H9 (cell line): ENCODE results near the gene CYRIA. TPM values are rescaled to one million over a fixed set of nuclear protein-coding genes. Genes with fewer than 3 reads are reported as not detected.
A peak's percentile ranks its signal among the peaks of the same experiment; 100 is the strongest.

Experiments used
- DNase-seq: peaks from one replicate; pipeline ENCODE4 v3.0.0-alpha.2; 2017
- H2AFZ ChIP-seq: one replicate; pipeline ENCODE4 v1.6.1; 2013; ENCODE audit warnings: mild to moderate bottlenecking, low read length, control low read depth, moderate library complexity
- H2AK5ac ChIP-seq: 2 replicates; pipeline ENCODE4 v1.6.1; 2013; ENCODE audit warnings: low read length, control low read depth, mixed read lengths; ENCODE audit not compliant: insufficient read length
- H2BK120ac ChIP-seq: one replicate; pipeline ENCODE4 v1.6.1; 2013; ENCODE audit warnings: low read depth, mild to moderate bottlenecking, low read length, control low read depth, inconsistent platforms; ENCODE audit not compliant: poor library complexity, severe bottlenecking
- H2BK12ac ChIP-seq: 2 replicates; pipeline ENCODE4 v1.6.1; 2013; ENCODE audit warnings: low read length, control low read depth, mixed read lengths, low read depth; ENCODE audit not compliant: insufficient read length
- H2BK15ac ChIP-seq: 2 replicates; pipeline ENCODE4 v1.6.1; 2013; ENCODE audit warnings: low read depth, low read length, control low read depth
- H2BK20ac ChIP-seq: one replicate; pipeline ENCODE4 v1.6.1; 2013; ENCODE audit warnings: low read depth, mild to moderate bottlenecking, low read length, control low read depth, inconsistent platforms; ENCODE audit not compliant: poor library complexity, severe bottlenecking
- H2BK5ac ChIP-seq: 2 replicates; pipeline ENCODE4 v1.6.1; 2013; ENCODE audit warnings: low read length, control low read depth, mixed read lengths; ENCODE audit not compliant: insufficient read length
- H3K14ac ChIP-seq: 2 replicates; pipeline ENCODE4 v1.6.1; 2013; ENCODE audit warnings: low read length, control low read depth; ENCODE audit not compliant: insufficient read depth
- H3K18ac ChIP-seq: 2 replicates; pipeline ENCODE4 v1.6.1; 2013; ENCODE audit warnings: low read depth, mild to moderate bottlenecking, mixed read lengths, low read length, control low read depth; ENCODE audit not compliant: insufficient read length
- H3K23ac ChIP-seq: 2 replicates; pipeline ENCODE4 v1.6.1; 2013; ENCODE audit warnings: low read length, control low read depth, mixed read lengths, low read depth; ENCODE audit not compliant: insufficient read length
- H3K23me2 ChIP-seq: 2 replicates; pipeline ENCODE4 v1.6.1; 2013; ENCODE audit warnings: low read depth, mild to moderate bottlenecking, mixed read lengths, low read length, control low read depth; ENCODE audit not compliant: insufficient read length, poor library complexity, severe bottlenecking
- H3K27ac ChIP-seq: 2 replicates; pipeline ENCODE4 v1.5.1; 2013; ENCODE audit warnings: low read length, control low read depth, mixed read lengths, low read depth; ENCODE audit not compliant: insufficient read length
- H3K27me3 ChIP-seq: 2 replicates; pipeline ENCODE4 v1.6.1; 2013; ENCODE audit warnings: low read length, control low read depth, inconsistent platforms; ENCODE audit not compliant: insufficient read depth
- H3K4ac ChIP-seq: 2 replicates; pipeline ENCODE4 v1.6.1; 2013; ENCODE audit warnings: low read depth, mild to moderate bottlenecking, control low read depth, inconsistent platforms, low read length, moderate library complexity
- H3K4me1 ChIP-seq: 2 replicates; pipeline ENCODE4 v1.6.1; 2013; ENCODE audit warnings: low read length, control low read depth, inconsistent platforms; ENCODE audit not compliant: insufficient read depth
- H3K4me2 ChIP-seq: 2 replicates; pipeline ENCODE4 v1.6.1; 2013; ENCODE audit warnings: low read length, control low read depth, mixed read lengths; ENCODE audit not compliant: insufficient read length, insufficient read depth
- H3K56ac ChIP-seq: 2 replicates; pipeline ENCODE4 v1.6.1; 2013; ENCODE audit warnings: low read depth, mild to moderate bottlenecking, mixed read lengths, low read length, control low read depth; ENCODE audit not compliant: insufficient read length
- H3K79me1 ChIP-seq: 2 replicates; pipeline ENCODE4 v1.6.1; 2013; ENCODE audit warnings: low read depth, mild to moderate bottlenecking, moderate library complexity, low read length, control low read depth, inconsistent platforms; ENCODE audit not compliant: insufficient read depth, poor library complexity, severe bottlenecking
- H3K79me2 ChIP-seq: 2 replicates; pipeline ENCODE4 v1.6.1; 2013; ENCODE audit warnings: low read length, control low read depth, inconsistent platforms; ENCODE audit not compliant: insufficient read depth
- H3K9ac ChIP-seq: 2 replicates; pipeline ENCODE4 v1.6.1; 2013; ENCODE audit warnings: low read length, control low read depth, mixed read lengths; ENCODE audit not compliant: insufficient read length; ENCODE audit errors: extremely low read depth
- H3K9me3 ChIP-seq: one replicate; pipeline ENCODE4 v1.6.1; 2013; ENCODE audit warnings: low read depth, low read length, inconsistent platforms; ENCODE audit not compliant: control insufficient read depth
- H3T11ph ChIP-seq: one replicate; pipeline ENCODE4 v1.6.1; 2013; ENCODE audit warnings: mild to moderate bottlenecking, low read length, control low read depth, inconsistent platforms
- H4K20me1 ChIP-seq: one replicate; pipeline ENCODE4 v1.6.1; 2013; ENCODE audit not compliant: control insufficient read depth, insufficient read length, insufficient read depth
- H4K5ac ChIP-seq: 2 replicates; pipeline ENCODE4 v1.6.1; 2013; ENCODE audit warnings: low read depth, mild to moderate bottlenecking, mixed read lengths, low read length, control low read depth; ENCODE audit not compliant: insufficient read length
- H4K8ac ChIP-seq: replicated peaks from 2 replicates; pipeline ENCODE4 v1.6.1; 2013; ENCODE audit warnings: low read length, control low read depth, mixed read lengths, low read depth; ENCODE audit not compliant: insufficient read length
- H4K91ac ChIP-seq: 2 replicates; pipeline ENCODE4 v1.6.1; 2013; ENCODE audit warnings: low read depth, mild to moderate bottlenecking, moderate library complexity, mixed read lengths, low read length, control low read depth; ENCODE audit not compliant: insufficient read length
- H3K27ac Mint-ChIP-seq, 3 experiments: 2 replicates in 2 of 3; 3 replicates in 1 of 3; pipeline ENCODE4 v1.8.0; 2020 to 2021; ENCODE audit warnings: mixed read lengths in 3 of 3, mild to moderate bottlenecking in 1 of 3, moderate library complexity in 1 of 3
- H3K27me3 Mint-ChIP-seq: 2 replicates; pipeline ENCODE4 v1.8.0; 2021; ENCODE audit warnings: low read depth, mild to moderate bottlenecking, moderate library complexity, mixed read lengths
- H3K36me3 Mint-ChIP-seq, 3 experiments: 2 replicates in 2 of 3; 3 replicates in 1 of 3; pipeline ENCODE4 v1.8.0; 2020 to 2021; ENCODE audit warnings: low read depth in 3 of 3, mixed read lengths in 3 of 3; ENCODE audit not compliant: insufficient read depth in 1 of 3
- H3K4me1 Mint-ChIP-seq, 2 experiments: 2 replicates each; pipeline ENCODE4 v1.8.0; 2020; ENCODE audit warnings: mixed read lengths in 2 of 2
- H3K4me3 Mint-ChIP-seq, 2 experiments: 2 replicates in 1 of 2; 3 replicates in 1 of 2; pipeline ENCODE4 v1.8.0; 2020 to 2021; ENCODE audit warnings: mild to moderate bottlenecking in 2 of 2, mixed read lengths in 2 of 2, moderate library complexity in 1 of 2
- H3K9me3 Mint-ChIP-seq, 2 experiments: 2 replicates in 1 of 2; 3 replicates in 1 of 2; pipeline ENCODE4 v1.8.0; 2020; ENCODE audit warnings: mild to moderate bottlenecking in 2 of 2, mixed read lengths in 2 of 2, moderate library complexity in 1 of 2
- WGBS: extraction: QIAGEN DNeasy Blood & Tissue Kit; methylation state at CpG from one replicate; pipeline ENCODE4 v1.1.7; 2013; ENCODE audit warnings: missing lambda C conversion rate, low lambda C conversion rate, mixed read lengths; ENCODE audit not compliant: insufficient read length; ENCODE audit errors: extremely low coverage; 5-methylcytosine and 5-hydroxymethylcytosine counted together
- total RNA-seq: library from RNA; stranded (reverse); gene quantifications from 2 replicates; pipeline ENCODE4 v1.2.1, GENCODE V29; 2021
- TF ChIP-seq, protein P1 (sequence below): fragments of 200-600 bp; sonication (generic); conservative IDR thresholded peaks from 3 replicates; pipeline ENCODE4 v1.8.0; 2021; ENCODE audit warnings: antibody characterized with exemption, mild to moderate bottlenecking

The CYRIA gene
- total RNA-seq, 1 experiment from 2014 or later, result 2.3 TPM

DNA sequence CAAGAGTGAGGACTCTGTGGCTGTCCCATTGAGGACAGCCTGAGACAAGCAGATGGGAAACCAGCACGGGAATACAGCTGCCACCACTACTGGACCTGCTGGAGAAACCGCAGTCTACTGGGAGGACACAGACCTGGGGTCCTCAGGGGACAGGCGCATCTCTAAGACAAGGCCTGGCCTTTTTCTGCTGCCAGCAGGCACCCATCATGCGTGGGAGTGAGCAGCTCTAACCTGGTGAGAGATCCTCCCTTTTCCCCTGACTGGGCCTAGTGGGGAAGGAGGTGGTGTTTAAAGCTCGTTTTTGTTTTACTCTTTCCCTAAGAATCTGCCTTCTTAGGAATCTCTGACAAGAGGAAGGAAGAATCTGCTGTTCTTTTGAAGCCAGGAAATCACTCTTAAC is 36.6 kb downstream of the CYRIA start:
- no peak overlapping the region for H2BK20ac ChIP-seq
- H3T11ph ChIP-seq, result no peak overlapping the region
- no peak overlapping the region for H4K8ac ChIP-seq
- peak overlapping the region in 1 of 3 experiments; percentile 69; a peak in 1 of 7 replicates for H3K27ac Mint-ChIP-seq
- H3K9me3 ChIP-seq, result no peaks in the 10 kb centered on the region
- H3K18ac ChIP-seq, result no peak overlapping the region
- H3K27me3 ChIP-seq, result no peaks in the 10 kb centered on the region; the same call in 1 of the 2 replicates
- H3K4me2 ChIP-seq, result no peak overlapping the region
- no peaks in the 10 kb centered on the region for H3K23me2 ChIP-seq
- no peak overlapping the region for H2AFZ ChIP-seq
- no peak overlapping the region for H2BK120ac ChIP-seq
- H4K5ac ChIP-seq, result no peak overlapping the region
- TF ChIP-seq, protein P1, sequence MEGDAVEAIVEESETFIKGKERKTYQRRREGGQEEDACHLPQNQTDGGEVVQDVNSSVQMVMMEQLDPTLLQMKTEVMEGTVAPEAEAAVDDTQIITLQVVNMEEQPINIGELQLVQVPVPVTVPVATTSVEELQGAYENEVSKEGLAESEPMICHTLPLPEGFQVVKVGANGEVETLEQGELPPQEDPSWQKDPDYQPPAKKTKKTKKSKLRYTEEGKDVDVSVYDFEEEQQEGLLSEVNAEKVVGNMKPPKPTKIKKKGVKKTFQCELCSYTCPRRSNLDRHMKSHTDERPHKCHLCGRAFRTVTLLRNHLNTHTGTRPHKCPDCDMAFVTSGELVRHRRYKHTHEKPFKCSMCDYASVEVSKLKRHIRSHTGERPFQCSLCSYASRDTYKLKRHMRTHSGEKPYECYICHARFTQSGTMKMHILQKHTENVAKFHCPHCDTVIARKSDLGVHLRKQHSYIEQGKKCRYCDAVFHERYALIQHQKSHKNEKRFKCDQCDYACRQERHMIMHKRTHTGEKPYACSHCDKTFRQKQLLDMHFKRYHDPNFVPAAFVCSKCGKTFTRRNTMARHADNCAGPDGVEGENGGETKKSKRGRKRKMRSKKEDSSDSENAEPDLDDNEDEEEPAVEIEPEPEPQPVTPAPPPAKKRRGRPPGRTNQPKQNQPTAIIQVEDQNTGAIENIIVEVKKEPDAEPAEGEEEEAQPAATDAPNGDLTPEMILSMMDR, result no peak
- no peak for DNase-seq
- H3K27me3 Mint-ChIP-seq, result peaks cover 7% of the 10 kb centered on the region
- H4K91ac ChIP-seq, result no peak overlapping the region
- peaks cover 6% of the 10 kb centered on the region; the same call in 1 of the 2 replicates for H3K4me1 ChIP-seq
- H2AK5ac ChIP-seq, result no peak overlapping the region
- no peaks in the 10 kb centered on the region for H3K9me3 Mint-ChIP-seq
- H3K79me1 ChIP-seq, result no peaks in the 10 kb centered on the region
- no peaks in the 10 kb centered on the region for H4K20me1 ChIP-seq
- no CpG with 5 or more reads among the region's 5 CpGs for WGBS
- H3K56ac ChIP-seq, result no peak overlapping the region
- no peak overlapping the region for H3K9ac ChIP-seq
- no peaks in the 10 kb centered on the region; a peak in 1 of 7 replicates for H3K36me3 Mint-ChIP-seq
- H3K4me3 Mint-ChIP-seq, result no peak overlapping the region
- H3K23ac ChIP-seq, result no peak overlapping the region
- H2BK15ac ChIP-seq, result no peak overlapping the region
- no peak overlapping the region for H2BK5ac ChIP-seq
- H2BK12ac ChIP-seq, result no peak overlapping the region
- H3K79me2 ChIP-seq, result no peaks in the 10 kb centered on the region
- H3K4me1 Mint-ChIP-seq, result peaks cover 38 to 41% of the 10 kb centered on the region in 2 experiments
- no peak overlapping the region for H3K27ac ChIP-seq
- H3K14ac ChIP-seq, result no peak overlapping the region
- no peak overlapping the region for H3K4ac ChIP-seq
